HUES6 (cell line): ENCODE measurements around the gene MYO16.

ENCODE experiments used
- H3K27ac ChIP-seq: 2 replicates; pipeline ENCODE4 v1.7.0; 2013; ENCODE audit warnings: low read depth, mild to moderate bottlenecking, low read length, inconsistent platforms
- H3K27me3 ChIP-seq: 2 replicates; pipeline ENCODE4 v1.6.1; 2013; ENCODE audit warnings: low read length; ENCODE audit not compliant: control insufficient read depth, insufficient read depth
- H3K36me3 ChIP-seq: 2 replicates; pipeline ENCODE4 v1.6.1; 2013; ENCODE audit warnings: low read length; ENCODE audit not compliant: control insufficient read depth, insufficient read depth
- H3K4me1 ChIP-seq: 2 replicates; pipeline ENCODE4 v1.6.1; 2013; ENCODE audit warnings: low read length; ENCODE audit not compliant: control insufficient read depth, insufficient read depth
- H3K4me3 ChIP-seq: 2 replicates; pipeline ENCODE4 v1.5.1; 2013; ENCODE audit warnings: low read depth, low read length
- H3K9ac ChIP-seq: one replicate; pipeline ENCODE4 v1.6.1; 2013; ENCODE audit warnings: mild to moderate bottlenecking, low read length
- H3K9me3 ChIP-seq: 2 replicates; pipeline ENCODE4 v1.6.1; 2013; ENCODE audit warnings: low read depth, low read length; ENCODE audit not compliant: control insufficient read depth, insufficient read depth

The MYO16 gene

GRCh38 chr13:109160357-109160756 is 530.9 kb downstream of the MYO16 start:
- no peak overlapping the region for H3K27ac ChIP-seq
- H3K9me3 ChIP-seq: no peaks in the 10 kb centered on the region
- H3K36me3 ChIP-seq: no peaks in the 10 kb centered on the region
- no peak overlapping the region for H3K4me3 ChIP-seq
- H3K4me1 ChIP-seq: peaks cover 29% of the 10 kb centered on the region
- H3K27me3 ChIP-seq: no peaks in the 10 kb centered on the region; the same call in 1 of the 2 replicates
- H3K9ac ChIP-seq: no peak overlapping the region

GRCh38 chr13:109160887-109161669 is 531.7 kb downstream of the MYO16 start:
- H3K9ac ChIP-seq: no peak overlapping the region
- peaks cover 32% of the 10 kb centered on the region for H3K4me1 ChIP-seq

GRCh38 chr13:109162248-109163036 is 533.0 kb downstream of the MYO16 start:
- Histone ChIP-seq H3K9ac (no peak overlapping the region), H3K4me1 (peaks cover 18% of the 10 kb centered on the region), H3K36me3 (no peaks in the 10 kb centered on the region), H3K9me3 (no peaks in the 10 kb centered on the region), H3K4me3 (no peak overlapping the region), H3K27ac (no peak overlapping the region), H3K27me3 (no peaks in the 10 kb centered on the region; the same call in 1 of the 2 replicates)

More at GRCh38 chr13:109160887-109161669, 531.7 kb downstream of the MYO16 start:
- Histone ChIP-seq H3K27ac (no peak overlapping the region), H3K9me3 (no peaks in the 10 kb centered on the region), H3K27me3 (no peaks in the 10 kb centered on the region; the same call in 1 of the 2 replicates), H3K4me3 (no peak overlapping the region), H3K36me3 (no peaks in the 10 kb centered on the region)

- Histone ChIP-seq H3K4me3 (no peak overlapping the region), H3K9me3 (no peaks in the 10 kb centered on the region), H3K27ac (no peak overlapping the region), H3K9ac (no peak overlapping the region), H3K27me3 (no peaks in the 10 kb centered on the region; the same call in 1 of the 2 replicates), H3K36me3 (no peaks in the 10 kb centered on the region), H3K4me1 (peaks cover 13% of the 10 kb centered on the region)
Measured at GRCh38 chr13:109163037-109163379, 533.6 kb downstream of the MYO16 start.

- Histone ChIP-seq H3K27ac (no peak overlapping the region), H3K9me3 (no peaks in the 10 kb centered on the region), H3K4me3 (no peak overlapping the region), H3K4me1 (peaks cover 6% of the 10 kb centered on the region; the same call in 1 of the 2 replicates), H3K36me3 (no peaks in the 10 kb centered on the region), H3K9ac (no peak overlapping the region), H3K27me3 (no peaks in the 10 kb centered on the region)
Measured at GRCh38 chr13:109165417-109165904, 536.0 kb downstream of the MYO16 start.

GRCh38 chr13:109166804-109167203 is 537.4 kb downstream of the MYO16 start:
- Histone ChIP-seq H3K9me3 (no peaks in the 10 kb centered on the region), H3K27me3 (no peaks in the 10 kb centered on the region), H3K36me3 (no peaks in the 10 kb centered on the region), H3K27ac (no peak overlapping the region), H3K4me3 (no peak overlapping the region), H3K9ac (no peak overlapping the region), H3K4me1 (peaks cover 6% of the 10 kb centered on the region; the same call in 1 of the 2 replicates)

- Histone ChIP-seq H3K9ac (no peak overlapping the region), H3K9me3 (no peaks in the 10 kb centered on the region), H3K4me1 (no peaks in the 10 kb centered on the region), H3K36me3 (no peaks in the 10 kb centered on the region), H3K27ac (no peak overlapping the region), H3K27me3 (no peaks in the 10 kb centered on the region), H3K4me3 (no peak overlapping the region)
Measured at GRCh38 chr13:109172136-109172535, 542.7 kb downstream of the MYO16 start.

GRCh38 chr13:109175666-109176065 is 546.3 kb downstream of the MYO16 start:
- peaks cover 3% of the 10 kb centered on the region for H3K4me1 ChIP-seq
- no peaks in the 10 kb centered on the region for H3K9me3 ChIP-seq
- no peaks in the 10 kb centered on the region for H3K36me3 ChIP-seq
- no peak overlapping the region for H3K9ac ChIP-seq
- H3K4me3 ChIP-seq: no peak overlapping the region
- H3K27ac ChIP-seq: no peak overlapping the region
- H3K27me3 ChIP-seq: no peaks in the 10 kb centered on the region

GRCh38 chr13:109180905-109181425 is 551.6 kb downstream of the MYO16 start:
- H3K4me1 ChIP-seq: peaks cover 10% of the 10 kb centered on the region
- H3K4me3 ChIP-seq: no peak overlapping the region
- H3K36me3 ChIP-seq: no peaks in the 10 kb centered on the region
- H3K9me3 ChIP-seq: no peaks in the 10 kb centered on the region
- H3K27me3 ChIP-seq: no peaks in the 10 kb centered on the region
- H3K9ac ChIP-seq: no peak overlapping the region
- H3K27ac ChIP-seq: no peak overlapping the region

GRCh38 chr13:109182777-109183465 is 553.5 kb downstream of the MYO16 start:
- Histone ChIP-seq H3K9ac (no peak overlapping the region), H3K36me3 (no peaks in the 10 kb centered on the region), H3K27ac (no peak overlapping the region), H3K4me3 (no peak overlapping the region), H3K27me3 (no peaks in the 10 kb centered on the region), H3K4me1 (peaks cover 10% of the 10 kb centered on the region), H3K9me3 (no peaks in the 10 kb centered on the region)
